DND-41 (cell line): ENCODE measurements around the gene MKS1.

ENCODE experiments used
- ATAC-seq: fragments of 200-7000 bp; cut with Tn5 transposase; 3 replicates; pipeline ENCODE4 v1.9.1; 2021; ENCODE audit warnings: low read depth; ENCODE audit not compliant: insufficient read depth
- DNase-seq: peaks from one replicate; pipeline ENCODE4 v3.0.0-alpha.2; 2020
- H2AFZ ChIP-seq: 2 replicates; pipeline ENCODE4 v1.6.0; 2012; ENCODE audit warnings: low read depth, low read length
- H3K27ac ChIP-seq: 2 replicates; pipeline ENCODE4 v1.5.1; 2012; ENCODE audit warnings: low read length, inconsistent platforms
- H3K27me3 ChIP-seq: fragments of 200-600 bp; sonication (generic); 2 replicates; pipeline ENCODE4 v1.6.0; 2012; ENCODE audit warnings: low read length, mild to moderate bottlenecking, inconsistent platforms; ENCODE audit not compliant: insufficient read depth, poor library complexity
- H3K36me3 ChIP-seq: 2 replicates; pipeline ENCODE4 v1.5.1; 2012; ENCODE audit warnings: low read length, inconsistent platforms; ENCODE audit not compliant: insufficient read depth
- H3K4me1 ChIP-seq: 2 replicates; pipeline ENCODE4 v1.5.1; 2012; ENCODE audit warnings: mild to moderate bottlenecking, low read length; ENCODE audit not compliant: insufficient read depth
- H3K4me2 ChIP-seq: 2 replicates; pipeline ENCODE4 v1.6.0; 2012; ENCODE audit warnings: mild to moderate bottlenecking, moderate library complexity, low read length, inconsistent platforms; ENCODE audit not compliant: insufficient read depth
- H3K4me3 ChIP-seq, 2 experiments: fragments of 200-600 bp in 1 of 2; shearing (Covaris generic) in 1 of 2; 2 replicates each; pipeline ENCODE4 v1.5.1; 2012 to 2016; ENCODE audit warnings: inconsistent platforms in 2 of 2, low read length in 2 of 2, mild to moderate bottlenecking in 2 of 2, low read depth in 1 of 2, moderate library complexity in 1 of 2
- H3K79me2 ChIP-seq: 2 replicates; pipeline ENCODE4 v1.6.0; 2012; ENCODE audit warnings: low read length, inconsistent platforms; ENCODE audit not compliant: insufficient read depth
- H3K9ac ChIP-seq: 2 replicates; pipeline ENCODE4 v1.6.0; 2012; ENCODE audit warnings: low read depth, mild to moderate bottlenecking, inconsistent platforms, low read length, moderate library complexity
- H3K9me3 ChIP-seq: 2 replicates; pipeline ENCODE4 v1.5.1; 2012; ENCODE audit warnings: low read length, moderate library complexity, mild to moderate bottlenecking, inconsistent platforms; ENCODE audit not compliant: insufficient read depth, severe bottlenecking
- H4K20me1 ChIP-seq: 2 replicates; pipeline ENCODE4 v1.6.0; 2012; ENCODE audit warnings: low read length; ENCODE audit not compliant: insufficient read depth
- CTCF ChIP-seq: IDR thresholded peaks from 2 replicates; pipeline ENCODE4 v1.5.1; 2012; ENCODE audit warnings: borderline replicate concordance, low read length, moderate library complexity, mild to moderate bottlenecking; ENCODE audit not compliant: poor library complexity, severe bottlenecking; ENCODE audit errors: extremely low read depth
- EZH2 ChIP-seq: IDR thresholded peaks from 3 replicates; pipeline ENCODE4 v1.6.1; 2012; ENCODE audit warnings: borderline replicate concordance, low read depth, mild to moderate bottlenecking, moderate library complexity, low read length, inconsistent platforms; ENCODE audit not compliant: severe bottlenecking

The MKS1 gene

GRCh38 chr17:58196610-58197009 lies 22.4 kb downstream of the MKS1 start:
- no peaks in the 10 kb centered on the region for H3K79me2 ChIP-seq
- no peaks in the 10 kb centered on the region for H3K36me3 ChIP-seq
- no peak overlapping the region for H2AFZ ChIP-seq
- H3K27me3 ChIP-seq = no peaks in the 10 kb centered on the region
- H3K4me1 ChIP-seq = no peaks in the 10 kb centered on the region
- H3K9ac ChIP-seq = no peak overlapping the region
- TF ChIP-seq EZH2 = no peak
- TF ChIP-seq CTCF = no peak
- DNase-seq (no peak), ATAC-seq (no peak)
- H3K4me2 ChIP-seq = no peak overlapping the region
- no peak overlapping the region for H3K4me3 ChIP-seq
- H3K9me3 ChIP-seq = no peaks in the 10 kb centered on the region
- H4K20me1 ChIP-seq = no peaks in the 10 kb centered on the region
- no peak overlapping the region for H3K27ac ChIP-seq

GRCh38 chr17:58195518-58196123 lies 23.4 kb downstream of the MKS1 start:
- Histone ChIP-seq H3K79me2 (no peaks in the 10 kb centered on the region), H2AFZ (no peak overlapping the region), H3K4me3 (no peak overlapping the region), H3K27me3 (no peaks in the 10 kb centered on the region), H4K20me1 (no peaks in the 10 kb centered on the region), H3K4me2 (no peak overlapping the region), H3K4me1 (no peaks in the 10 kb centered on the region), H3K9me3 (no peaks in the 10 kb centered on the region), H3K27ac (no peak overlapping the region), H3K36me3 (no peaks in the 10 kb centered on the region), H3K9ac (no peak overlapping the region)
- no peak for DNase-seq
- no peak for ATAC-seq
- no peak for TF ChIP-seq EZH2
- no peak for TF ChIP-seq CTCF

GRCh38 chr17:58193641-58194255 lies 25.3 kb downstream of the MKS1 start:
- H4K20me1 ChIP-seq = no peaks in the 10 kb centered on the region; the same call in 1 of the 2 replicates
- no peak overlapping the region for H2AFZ ChIP-seq
- ATAC-seq = no peak

More at GRCh38 chr17:58193641-58194255, 25.3 kb downstream of the MKS1 start:
- Histone ChIP-seq H3K4me1 (no peaks in the 10 kb centered on the region), H3K36me3 (no peaks in the 10 kb centered on the region), H3K4me3 (no peak overlapping the region), H3K27me3 (no peaks in the 10 kb centered on the region), H3K9ac (no peak overlapping the region), H3K4me2 (no peak overlapping the region), H3K9me3 (no peaks in the 10 kb centered on the region), H3K27ac (no peak overlapping the region), H3K79me2 (no peaks in the 10 kb centered on the region)
- no peak for TF ChIP-seq CTCF
- no peak for TF ChIP-seq EZH2
- DNase-seq = no peak
